ENCODE data around the gene WNT7A. TPM values are rescaled to one million over a fixed set of nuclear protein-coding genes. Genes with fewer than 3 reads are reported as not detected.
"Not testable (repeated sequence)": the region's sequence is repeated elsewhere in the genome, so short reads cannot be mapped to it uniquely, and the experiment has no call there.

WNT7A gene
- total RNA-seq (2014; rRNA removed; shearing (Covaris generic)) = not detected in 2 replicates
- not detected in 2 replicates for polyA plus RNA-seq (2015; cell fraction: cytosol; rRNA removed)
- polyA plus RNA-seq (2015; cell fraction: nucleus; rRNA removed) = not detected in 2 replicates

DNA sequence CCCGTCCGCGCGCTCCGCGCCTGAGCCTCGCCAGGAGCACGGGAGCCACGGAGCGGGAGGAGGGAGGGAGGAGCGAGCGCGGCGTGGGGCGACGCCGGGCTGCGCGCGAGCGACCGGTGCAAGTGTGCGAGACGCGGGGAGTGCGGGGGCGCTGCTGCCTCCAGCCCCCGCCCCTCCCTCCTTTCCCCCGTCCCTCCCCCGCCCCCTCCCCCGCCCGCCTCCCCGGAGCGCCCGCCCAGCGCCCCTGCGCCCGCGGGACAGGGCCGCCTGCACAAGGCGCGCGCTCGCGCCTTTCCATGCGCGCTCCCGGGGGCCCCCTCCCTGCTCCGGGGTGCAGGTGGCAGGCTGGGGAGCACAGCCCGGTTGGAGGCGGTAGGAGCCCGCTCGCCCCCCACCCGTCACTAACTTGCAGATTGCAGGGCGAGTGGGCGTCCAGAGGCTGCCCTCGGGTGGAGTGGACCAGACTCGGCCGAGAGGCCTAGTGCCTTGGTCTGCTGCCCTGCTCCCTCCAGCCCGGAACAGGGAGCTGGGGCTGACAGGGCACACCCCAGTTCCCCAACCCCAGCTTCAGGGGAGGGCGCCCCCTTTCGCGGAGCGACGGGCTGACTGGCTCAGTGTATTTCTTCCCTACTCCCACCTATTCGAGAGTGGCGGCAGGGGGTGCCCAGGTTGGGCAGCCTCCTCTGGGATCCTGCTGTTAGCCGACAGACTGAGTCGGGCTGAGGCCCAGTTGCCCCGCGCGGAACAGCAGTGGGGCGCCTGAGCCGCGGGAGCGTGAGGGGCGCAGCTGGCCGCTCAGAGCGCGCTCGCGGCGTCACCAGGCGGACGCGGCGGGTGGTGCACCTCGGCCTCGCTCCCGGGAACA lies at the start of gene WNT7A:
Gene WNT7A, minus strand, starts transcription at position 126 of the 865 bp plus-strand sequence. CDS start 255 bp downstream, outside the sequence.
- in situ Hi-C loops (cut with HindIII; ENCODE audit: low pct_unique_long_range_greater_than_20kb, low sequenced_read_pairs) = no loop called here
- DNase-seq (ENCODE audit: low read depth, low spot score) = peak; percentile 36

DNA sequence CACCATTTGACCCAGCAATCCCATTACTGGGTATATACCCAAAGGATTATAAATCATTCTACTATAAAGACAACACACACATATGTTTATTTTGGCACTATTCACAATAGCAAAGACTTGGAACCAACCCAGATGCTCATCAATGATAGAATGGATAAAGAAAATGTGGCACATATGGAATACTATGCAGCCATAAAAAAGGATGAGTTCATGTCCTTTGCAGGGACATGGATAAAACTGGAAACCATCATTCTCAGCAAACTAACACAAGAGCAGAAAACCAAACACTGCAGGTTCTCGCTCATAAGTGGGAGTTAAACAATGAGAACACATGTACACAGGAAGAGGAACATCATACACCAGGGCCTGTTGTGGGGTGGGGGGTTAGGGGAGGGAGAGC lies 48.9 kb upstream of the WNT7A start:
- in situ Hi-C loops (cut with HindIII; ENCODE audit: low pct_unique_long_range_greater_than_20kb, low sequenced_read_pairs) = not testable (repeated sequence)

DNA sequence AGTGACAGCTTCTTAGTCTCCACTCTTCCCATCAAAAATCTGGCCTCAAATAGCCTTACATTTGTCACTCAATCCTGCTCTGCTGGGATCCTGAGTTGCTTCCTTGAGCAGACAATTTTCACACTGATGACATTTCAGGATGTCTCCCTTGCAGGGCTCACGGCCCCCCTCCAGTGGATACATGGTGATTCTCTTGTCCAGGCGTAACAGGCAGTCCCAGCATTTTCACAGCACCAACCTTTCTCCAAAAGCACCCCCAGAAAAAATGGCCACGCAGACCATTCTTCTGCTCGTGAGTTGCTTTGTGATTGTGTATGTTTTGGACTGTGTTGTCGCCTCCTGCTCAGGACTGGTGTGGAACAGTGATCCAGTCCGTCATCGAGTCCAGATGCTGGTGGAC lies 47.4 kb upstream of the WNT7A start:
- DNase-seq (ENCODE audit: low read depth, low spot score) = peak; percentile 42
- in situ Hi-C loops (cut with HindIII; ENCODE audit: low pct_unique_long_range_greater_than_20kb, low sequenced_read_pairs) = no loop called here

More for the DNA sequence above, 48.9 kb upstream of the WNT7A start:
- not testable (repeated sequence) for DNase-seq (ENCODE audit: low read depth, low spot score)

DNA sequence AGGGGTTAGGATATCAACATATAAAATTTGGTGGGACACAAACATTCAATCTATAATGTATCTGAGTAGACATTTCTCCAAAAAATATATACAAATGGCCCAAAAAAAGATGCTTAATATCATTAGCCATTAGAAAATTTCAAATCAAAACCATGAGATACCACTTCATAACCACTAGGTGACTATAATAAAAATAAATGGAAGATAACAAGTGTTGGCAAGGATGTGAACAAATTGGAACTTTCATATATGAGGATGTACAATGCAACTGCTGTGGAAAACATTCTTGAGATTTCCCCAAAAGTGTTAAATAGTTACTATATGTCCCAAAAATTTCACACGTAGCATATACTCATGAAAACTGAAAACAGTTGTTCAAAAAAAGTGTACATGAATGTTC lies 36.5 kb upstream of the WNT7A start:
- in situ Hi-C loops (cut with HindIII; ENCODE audit: low pct_unique_long_range_greater_than_20kb, low sequenced_read_pairs) = no loop called here

DNA sequence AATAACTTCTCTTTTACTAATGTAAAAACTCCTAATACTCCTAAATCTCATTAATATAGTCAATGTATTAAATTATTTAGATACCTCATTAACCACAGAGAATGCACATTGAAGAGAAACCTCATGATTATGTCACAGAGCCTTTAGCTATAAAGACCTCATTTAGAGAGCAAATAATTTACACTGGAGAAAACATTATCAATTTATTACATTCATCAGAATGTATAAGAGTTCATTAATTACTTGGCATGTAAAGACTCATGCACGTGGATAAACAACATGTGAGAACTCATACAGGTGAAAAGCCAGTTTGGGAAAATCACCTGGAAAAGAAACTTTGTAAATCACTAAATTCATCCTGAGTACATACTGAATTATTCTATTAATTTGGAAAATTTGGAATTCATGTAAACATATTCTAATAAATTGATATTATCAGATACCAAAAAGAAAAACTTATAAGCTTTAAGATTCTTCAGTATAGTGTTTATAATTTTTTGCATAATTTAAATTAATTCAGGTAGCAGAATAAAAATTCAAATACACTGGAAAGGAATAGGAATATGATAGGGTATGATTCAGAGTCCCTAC lies 22.9 kb upstream of the WNT7A start:
- no peak for DNase-seq (ENCODE audit: low read depth, low spot score)
- in situ Hi-C loops (cut with HindIII; ENCODE audit: low pct_unique_long_range_greater_than_20kb, low sequenced_read_pairs) = no loop called here

More for the DNA sequence above, 36.5 kb upstream of the WNT7A start:
- no peak for DNase-seq (ENCODE audit: low read depth, low spot score)

DNA sequence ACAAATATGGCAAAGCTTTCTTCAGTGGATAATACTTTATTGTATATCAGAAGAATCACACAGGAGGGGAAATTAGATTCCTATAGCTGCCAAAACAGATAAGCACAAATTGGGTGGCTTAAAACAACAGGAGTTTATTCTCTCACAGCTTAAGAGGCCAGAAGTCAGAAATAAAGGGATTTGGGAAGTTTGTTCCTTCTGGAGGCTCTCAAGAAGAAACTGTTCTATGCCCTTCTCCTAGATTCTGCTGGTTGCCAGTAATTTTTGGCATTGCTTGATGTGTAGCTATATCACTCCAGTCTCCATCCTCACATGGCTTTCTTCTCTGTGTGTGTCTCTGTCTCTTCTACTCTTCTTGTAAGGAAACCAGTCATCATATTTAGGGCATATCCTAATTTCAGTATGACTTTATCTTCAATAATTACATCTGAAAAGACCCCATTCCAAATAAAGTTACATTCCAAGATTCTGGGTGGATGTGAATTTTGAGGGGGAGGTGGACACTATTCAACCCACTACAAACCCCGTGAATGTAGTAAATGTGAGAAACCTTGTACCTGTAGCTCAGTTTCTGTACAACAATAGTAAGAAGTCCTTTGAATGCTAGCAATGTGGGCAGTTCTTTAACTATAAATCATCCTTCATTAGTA lies 22.2 kb upstream of the WNT7A start:
- no peak for DNase-seq (ENCODE audit: low read depth, low spot score)
- in situ Hi-C loops (cut with HindIII; ENCODE audit: low pct_unique_long_range_greater_than_20kb, low sequenced_read_pairs) = no loop called here

DNA sequence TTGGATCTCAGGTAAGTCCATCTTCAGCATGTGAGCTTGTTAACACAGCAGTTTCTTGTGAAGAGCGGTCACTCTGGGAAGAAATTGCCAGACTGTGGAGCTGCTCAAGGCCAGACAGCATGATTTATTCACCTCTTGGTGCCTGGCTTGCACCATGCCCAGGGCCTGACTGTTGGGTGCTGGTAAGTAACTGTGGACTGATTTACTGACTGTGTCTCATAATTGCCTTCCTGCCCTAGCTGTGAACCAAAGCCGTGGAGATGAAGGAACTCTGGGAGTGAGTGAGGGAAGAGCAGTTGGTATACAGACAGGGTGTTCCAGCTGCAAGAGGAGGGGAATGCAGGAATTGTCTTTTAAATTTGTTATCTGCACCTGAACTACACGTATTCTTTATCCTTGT lies 18.5 kb upstream of the WNT7A start:
- DNase-seq (ENCODE audit: low read depth, low spot score) = no peak
- in situ Hi-C loops (cut with HindIII; ENCODE audit: low pct_unique_long_range_greater_than_20kb, low sequenced_read_pairs) = no loop called here

DNA sequence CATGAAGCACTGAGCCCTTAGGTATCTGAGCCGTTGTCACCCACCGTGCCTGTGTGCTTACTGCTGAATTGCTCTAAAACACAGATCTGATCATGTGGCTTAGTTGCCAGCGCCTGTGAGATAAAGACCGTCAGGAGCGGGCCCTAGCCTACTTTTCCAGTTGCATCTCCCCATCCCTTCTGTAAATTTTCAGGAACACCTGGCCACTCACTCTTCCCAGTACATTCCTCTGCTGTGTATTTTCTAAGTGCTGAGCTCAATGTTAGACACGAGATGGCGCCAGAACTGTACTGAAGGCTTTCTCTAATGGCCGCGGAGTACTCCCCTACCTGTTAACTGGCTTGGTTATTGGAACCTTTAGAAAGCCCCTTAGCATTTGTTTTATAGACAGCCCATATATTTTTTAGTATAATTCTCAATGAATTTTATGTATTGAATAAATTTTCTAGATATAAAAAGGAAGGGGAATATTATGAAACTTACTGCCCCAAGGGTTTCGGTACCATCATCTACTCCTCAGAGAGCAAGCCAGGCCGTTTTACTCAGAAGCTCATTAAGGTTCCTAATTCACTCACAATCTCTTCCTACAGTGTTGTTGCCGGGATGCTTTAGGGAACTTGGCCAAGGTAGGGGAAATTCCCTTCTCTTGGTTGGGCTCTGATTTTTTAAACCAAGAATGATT lies 16.7 kb upstream of the WNT7A start:
- peak; percentile 80 for DNase-seq (ENCODE audit: low read depth, low spot score)
- in situ Hi-C loops (cut with HindIII; ENCODE audit: low pct_unique_long_range_greater_than_20kb, low sequenced_read_pairs) = no loop called here

DNA sequence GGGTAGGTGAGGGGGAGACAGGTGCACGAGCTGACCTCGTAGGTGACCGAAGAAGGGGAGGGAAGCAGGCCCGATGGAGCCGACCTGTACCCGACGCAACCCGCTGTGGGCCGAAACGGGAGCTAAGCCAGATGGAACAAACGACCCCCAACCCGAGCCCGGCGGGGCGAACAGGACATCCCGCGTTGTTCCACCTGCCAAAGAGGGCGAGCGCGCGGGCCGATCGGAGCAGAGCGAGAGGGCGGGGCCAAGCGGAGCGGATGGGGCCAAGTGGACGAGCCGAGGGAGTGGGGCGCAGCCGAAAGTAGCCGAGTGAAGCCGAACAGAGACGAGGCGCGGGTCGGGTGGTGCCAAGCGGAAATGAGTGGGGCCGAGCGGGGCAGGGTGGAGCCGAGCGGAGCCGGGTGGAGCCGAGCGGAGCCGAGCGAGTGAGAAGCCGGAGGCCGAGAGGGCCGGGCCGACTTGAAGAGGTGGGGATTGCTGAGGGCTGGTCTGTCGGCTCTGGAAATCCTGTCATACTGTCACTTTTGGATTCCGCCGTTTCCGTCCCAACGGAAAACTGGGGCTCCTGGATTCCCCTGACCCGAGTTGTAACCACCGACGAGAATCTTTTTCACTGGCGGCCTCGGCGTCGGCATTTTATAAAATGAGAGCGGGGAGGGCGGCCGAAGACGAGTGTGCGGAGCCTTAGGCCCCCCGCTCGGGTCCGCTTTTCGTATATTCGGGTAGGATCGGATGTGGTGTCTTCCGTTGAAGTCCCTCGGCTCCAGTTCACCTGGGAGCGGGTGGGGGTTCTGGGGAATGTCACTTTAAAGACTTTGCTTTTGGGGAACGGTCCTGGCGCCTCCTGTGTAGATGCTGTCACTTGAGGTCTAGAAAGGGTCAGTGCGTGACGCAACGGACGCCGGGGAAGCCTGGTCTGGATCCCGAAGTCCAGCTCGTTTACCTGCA lies 15.6 kb upstream of the WNT7A start:
- in situ Hi-C loops (cut with HindIII; ENCODE audit: low pct_unique_long_range_greater_than_20kb, low sequenced_read_pairs) = no loop called here
- peak; percentile 92 for DNase-seq (ENCODE audit: low read depth, low spot score)

DNA sequence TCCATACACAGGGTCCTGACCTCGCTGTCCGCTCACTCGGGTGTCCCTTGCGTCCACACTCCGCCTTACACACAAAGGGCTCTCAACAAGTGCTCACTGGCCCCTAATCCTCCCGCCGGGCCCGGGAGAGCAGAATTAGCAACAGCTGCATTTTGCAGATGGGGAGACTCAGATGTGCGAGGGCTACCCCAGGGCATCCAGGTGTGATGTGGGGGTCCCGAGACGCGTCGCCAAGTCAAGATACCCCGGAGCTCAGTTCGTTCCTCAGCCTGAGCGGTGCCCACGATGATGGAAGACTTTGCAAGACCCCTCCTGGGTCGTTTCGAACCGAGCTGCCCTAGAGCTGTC lies 14.9 kb upstream of the WNT7A start:
- in situ Hi-C loops (cut with HindIII; ENCODE audit: low pct_unique_long_range_greater_than_20kb, low sequenced_read_pairs) = no loop called here
- no peak for DNase-seq (ENCODE audit: low read depth, low spot score)

DNA sequence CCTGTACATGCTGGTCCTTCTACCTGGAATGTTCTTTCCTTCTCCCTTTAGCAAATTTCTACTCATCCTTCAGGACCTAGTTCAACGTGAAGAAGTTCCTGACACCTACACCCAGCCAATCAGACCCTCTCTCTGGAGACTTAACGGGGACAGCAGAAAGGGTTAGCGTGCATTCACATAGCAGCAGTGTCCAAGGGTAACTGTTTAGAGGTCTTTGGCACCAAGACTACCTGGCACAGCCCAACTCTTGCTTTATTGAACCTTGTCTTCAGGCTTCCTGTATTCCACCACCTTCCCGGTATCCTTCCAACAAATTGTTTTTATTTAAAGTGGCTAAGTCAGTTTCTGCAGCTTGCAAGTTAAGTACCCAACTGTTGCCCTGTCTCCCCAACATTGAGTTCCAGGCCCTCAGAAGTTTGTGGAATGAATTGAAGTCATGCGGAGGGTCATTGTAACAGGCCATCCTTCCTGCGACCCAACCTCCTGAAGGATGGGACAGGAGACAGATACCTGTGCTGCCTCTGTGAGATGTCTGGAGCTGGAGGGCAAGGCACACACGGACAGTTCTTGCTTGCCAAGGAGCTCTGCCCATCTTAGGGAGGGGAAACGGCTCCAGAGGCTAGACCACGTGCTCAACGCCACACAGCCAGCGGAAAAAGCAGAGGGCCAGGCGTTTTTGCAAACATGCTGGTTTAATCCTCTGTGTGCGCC lies 14.4 kb upstream of the WNT7A start:
- in situ Hi-C loops (cut with HindIII; ENCODE audit: low pct_unique_long_range_greater_than_20kb, low sequenced_read_pairs) = no loop called here
- no peak for DNase-seq (ENCODE audit: low read depth, low spot score)

DNA sequence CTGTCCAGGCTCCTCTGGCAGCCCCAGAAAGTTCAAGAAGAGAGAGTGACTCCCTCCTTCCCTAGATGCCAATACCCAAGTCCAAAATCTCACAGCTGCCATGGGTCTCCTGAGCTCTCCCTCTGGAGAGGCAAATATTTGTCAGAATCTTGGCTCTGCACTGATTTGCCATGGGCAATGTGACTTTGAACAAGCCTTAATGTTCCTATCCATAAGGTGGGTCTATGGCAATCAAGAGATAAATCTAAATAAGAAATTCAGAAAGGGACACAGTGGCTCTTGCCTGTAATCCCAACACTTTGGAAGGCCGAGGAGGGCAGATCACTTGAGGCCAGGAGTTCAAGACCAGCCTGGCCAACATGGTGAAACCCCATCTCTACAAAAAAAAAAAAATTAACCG lies 12.4 kb upstream of the WNT7A start:
- DNase-seq (ENCODE audit: low read depth, low spot score) = no peak
- in situ Hi-C loops (cut with HindIII; ENCODE audit: low pct_unique_long_range_greater_than_20kb, low sequenced_read_pairs) = no loop called here

DNA sequence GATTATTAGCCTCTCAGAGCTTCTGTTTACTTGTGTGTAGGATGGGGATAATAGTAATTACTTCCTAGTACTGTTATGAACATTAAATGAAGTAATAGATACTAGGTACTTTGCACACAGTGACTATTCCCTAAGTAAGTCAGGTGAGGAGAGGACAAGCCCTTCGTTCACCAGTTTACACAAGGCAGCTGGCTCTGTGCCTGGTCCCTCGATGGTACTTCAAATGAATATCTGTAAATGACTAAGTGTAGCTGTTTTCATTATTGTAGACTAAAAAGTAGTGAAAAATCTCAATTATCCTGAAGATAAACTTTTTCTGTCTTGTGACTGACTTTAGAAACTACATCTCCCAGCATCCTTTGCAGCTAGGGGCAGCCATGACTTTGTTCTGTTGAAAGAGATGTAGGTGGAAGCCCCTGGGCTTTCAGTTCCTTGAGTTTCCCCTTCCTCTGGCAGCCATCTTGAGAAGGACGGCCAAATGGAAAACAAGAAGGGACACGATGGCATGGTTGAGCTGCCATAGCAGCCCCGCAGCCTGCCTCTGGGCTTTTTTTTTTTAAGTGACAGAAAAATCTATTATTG lies 11.7 kb upstream of the WNT7A start:
- in situ Hi-C loops (cut with HindIII; ENCODE audit: low pct_unique_long_range_greater_than_20kb, low sequenced_read_pairs) = no loop called here
- peak; percentile 43 for DNase-seq (ENCODE audit: low read depth, low spot score)

DNA sequence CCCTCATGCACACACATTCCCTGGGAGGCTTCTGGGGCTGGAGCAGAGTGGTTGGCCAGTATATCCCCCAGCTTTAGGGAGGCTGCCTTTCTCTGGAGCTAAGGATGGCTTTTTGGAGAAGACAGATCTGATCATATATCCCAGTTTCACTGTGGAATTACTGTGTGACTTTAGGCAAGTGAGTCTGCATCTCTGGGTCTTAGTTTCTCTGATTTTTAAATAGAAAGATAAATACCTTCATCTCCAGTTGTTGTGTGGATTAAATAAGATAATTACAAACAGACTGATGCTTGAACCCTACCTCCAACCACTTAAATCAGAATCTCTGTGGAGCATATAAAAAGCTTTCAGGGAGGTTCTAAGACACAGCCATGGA lies 11.1 kb upstream of the WNT7A start:
- DNase-seq (ENCODE audit: low read depth, low spot score) = no peak
- in situ Hi-C loops (cut with HindIII; ENCODE audit: low pct_unique_long_range_greater_than_20kb, low sequenced_read_pairs) = no loop called here

DNA sequence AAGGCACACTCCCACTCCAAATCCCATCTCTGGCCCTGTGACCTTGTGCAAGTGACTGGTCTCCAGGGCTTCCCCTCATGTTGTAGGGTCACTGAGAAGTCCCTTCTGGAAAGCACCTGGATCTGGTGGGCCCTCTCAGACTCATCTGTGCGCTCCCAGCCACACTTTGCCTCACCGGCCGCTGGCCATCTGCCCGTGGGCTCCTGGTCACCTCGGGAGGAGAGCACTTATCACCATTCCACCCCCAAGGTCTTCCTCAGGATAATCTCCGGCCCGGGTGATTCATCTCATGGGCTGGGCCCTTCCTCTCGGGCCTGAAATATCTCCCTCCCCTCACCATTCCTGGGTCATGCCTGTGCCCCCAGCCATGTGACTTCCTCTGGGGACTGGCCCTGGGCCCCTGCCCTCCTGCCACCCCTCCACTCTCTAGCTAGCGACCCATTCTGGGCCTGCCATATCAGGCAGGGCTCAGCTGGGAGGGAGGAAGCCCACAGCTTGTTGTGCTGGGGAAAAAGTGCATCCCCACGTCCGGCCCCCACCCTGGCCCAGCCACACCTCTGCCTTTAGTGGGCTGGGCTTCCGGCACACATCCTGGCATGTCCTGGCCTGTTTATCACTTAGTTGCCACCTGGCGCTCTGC lies 10.6 kb upstream of the WNT7A start:
- in situ Hi-C loops (cut with HindIII; ENCODE audit: low pct_unique_long_range_greater_than_20kb, low sequenced_read_pairs) = no loop called here
- no peak for DNase-seq (ENCODE audit: low read depth, low spot score)

DNA sequence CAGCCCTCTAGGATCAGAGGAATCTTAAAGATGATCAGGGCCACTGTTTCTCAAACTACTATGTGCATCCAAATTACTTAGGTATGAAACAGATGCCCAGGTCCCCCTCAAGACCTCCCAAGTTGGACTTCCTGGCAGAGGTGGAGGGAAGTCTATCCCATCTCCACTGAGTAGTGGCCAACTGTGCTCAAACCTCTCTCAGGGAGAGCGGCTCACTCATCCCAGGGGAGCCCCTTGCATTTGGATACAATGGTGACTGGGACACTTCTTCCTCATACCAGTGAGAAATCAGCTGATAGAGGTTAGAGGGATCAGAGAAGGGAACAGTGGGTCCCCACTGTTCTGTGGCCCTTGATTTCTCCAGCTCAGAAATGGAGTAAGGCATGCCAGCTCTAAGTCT lies 8.7 kb upstream of the WNT7A start:
- no peak for DNase-seq (ENCODE audit: low read depth, low spot score)
- in situ Hi-C loops (cut with HindIII; ENCODE audit: low pct_unique_long_range_greater_than_20kb, low sequenced_read_pairs) = no loop called here

Data from SK-MEL-5 (cell line).